BJ (cell line): ENCODE measurements around the gene TMEM128. TPM values are rescaled to one million over a fixed set of nuclear protein-coding genes. Genes with fewer than 3 reads are reported as not detected.
"Not testable (repeated sequence)": the region's sequence is repeated elsewhere in the genome, so short reads cannot be mapped to it uniquely, and the experiment has no call there.

Source experiments
- CTCF ChIA-PET: fragments of 350-600 bp; formaldehyde crosslinking; extraction: SDS; loops from one replicate; lab custom pipeline; 2021; ENCODE audit warnings: antibody characterized with exemption, inconsistent platforms; lab: Yijun Ruan, JAX
- POLR2A ChIA-PET: fragments of 300-600 bp; sonication (Branson Sonifier 250); formaldehyde crosslinking; extraction: SDS; loops from one replicate; lab custom pipeline; 2021; ENCODE audit warnings: antibody characterized with exemption; lab: Charles Lee
- DNase-seq: peaks from one replicate; pipeline ENCODE4 v3.0.0-alpha.2; 2011; ENCODE audit warnings: low read depth
- H3K27me3 ChIP-seq: 2 replicates; pipeline ENCODE4 v1.6.0; 2011; ENCODE audit warnings: low read length; ENCODE audit not compliant: control insufficient read depth, insufficient read depth
- H3K36me3 ChIP-seq: 2 replicates; pipeline ENCODE4 v1.5.1; 2011; ENCODE audit warnings: low read length; ENCODE audit not compliant: control insufficient read depth, insufficient read depth
- H3K4me3 ChIP-seq: 2 replicates; pipeline ENCODE4 v1.5.1; 2011; ENCODE audit warnings: low read depth, mild to moderate bottlenecking, control low read depth, low read length
- polyA plus RNA-seq: library from polyadenylated mRNA; depleted of rRNA; stranded (reverse); fragments of >200 nt; gene quantifications from 2 replicates; pipeline ENCODE4 v1.2.3, GENCODE V29; 2011
- TF ChIP-seq, protein P1 (sequence below): IDR thresholded peaks from 2 replicates; pipeline ENCODE4 v1.5.1; 2011; ENCODE audit warnings: low read depth, mild to moderate bottlenecking, control low read depth, inconsistent platforms, low read length, moderate library complexity; ENCODE audit not compliant: insufficient read depth

The TMEM128 gene
- polyA plus RNA-seq, 1 experiment, result 23.1 TPM

DNA sequence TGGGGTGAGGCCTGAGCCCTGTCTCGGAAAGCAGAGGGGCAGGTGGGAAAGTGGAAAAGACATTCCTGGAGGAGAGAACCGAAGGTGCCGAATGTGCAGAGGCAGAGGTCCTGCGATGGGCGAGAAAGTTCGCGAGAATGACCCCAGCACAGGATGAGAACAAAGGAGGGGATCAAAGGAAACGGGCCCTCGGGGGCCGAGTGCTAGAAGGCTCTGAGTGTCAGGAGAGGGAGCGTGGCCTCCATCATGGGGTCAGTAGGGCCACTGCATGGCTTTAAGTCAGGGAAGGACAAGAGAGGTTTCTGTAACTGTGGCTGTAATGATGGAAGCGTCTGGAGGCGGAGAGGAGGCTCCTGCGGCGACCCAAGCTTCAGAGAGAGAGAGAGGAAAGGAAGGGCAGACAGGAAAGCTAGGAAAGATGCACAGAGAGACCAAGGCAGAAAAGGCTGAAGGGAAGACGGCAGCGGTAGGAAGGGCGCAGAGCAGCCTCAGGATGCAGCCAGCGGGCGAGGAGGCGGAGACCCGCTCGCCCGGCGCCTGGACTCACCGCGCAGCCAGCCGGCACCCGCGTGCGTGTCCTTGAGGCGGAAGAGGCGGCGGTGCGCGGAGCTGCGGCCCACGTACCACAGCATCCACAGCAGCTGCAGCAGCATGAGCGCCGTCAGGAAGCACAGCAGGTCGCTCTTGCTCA, 22.0 kb downstream of the TMEM128 start:
- no peaks in the 10 kb centered on the region for H3K36me3 ChIP-seq
- no peak for DNase-seq
- ChIA-PET CTCF (interaction anchor here (0.8 kb wide), 1 partner anchor 43 kb away, joined by 3 read pairs; no protein-coding TSS in a partner anchor), POLR2A (no interaction called here)
- TF ChIP-seq, protein P1, sequence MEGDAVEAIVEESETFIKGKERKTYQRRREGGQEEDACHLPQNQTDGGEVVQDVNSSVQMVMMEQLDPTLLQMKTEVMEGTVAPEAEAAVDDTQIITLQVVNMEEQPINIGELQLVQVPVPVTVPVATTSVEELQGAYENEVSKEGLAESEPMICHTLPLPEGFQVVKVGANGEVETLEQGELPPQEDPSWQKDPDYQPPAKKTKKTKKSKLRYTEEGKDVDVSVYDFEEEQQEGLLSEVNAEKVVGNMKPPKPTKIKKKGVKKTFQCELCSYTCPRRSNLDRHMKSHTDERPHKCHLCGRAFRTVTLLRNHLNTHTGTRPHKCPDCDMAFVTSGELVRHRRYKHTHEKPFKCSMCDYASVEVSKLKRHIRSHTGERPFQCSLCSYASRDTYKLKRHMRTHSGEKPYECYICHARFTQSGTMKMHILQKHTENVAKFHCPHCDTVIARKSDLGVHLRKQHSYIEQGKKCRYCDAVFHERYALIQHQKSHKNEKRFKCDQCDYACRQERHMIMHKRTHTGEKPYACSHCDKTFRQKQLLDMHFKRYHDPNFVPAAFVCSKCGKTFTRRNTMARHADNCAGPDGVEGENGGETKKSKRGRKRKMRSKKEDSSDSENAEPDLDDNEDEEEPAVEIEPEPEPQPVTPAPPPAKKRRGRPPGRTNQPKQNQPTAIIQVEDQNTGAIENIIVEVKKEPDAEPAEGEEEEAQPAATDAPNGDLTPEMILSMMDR, result no peak
- no peak overlapping the region for H3K4me3 ChIP-seq
- peaks cover 26% of the 10 kb centered on the region for H3K27me3 ChIP-seq

DNA sequence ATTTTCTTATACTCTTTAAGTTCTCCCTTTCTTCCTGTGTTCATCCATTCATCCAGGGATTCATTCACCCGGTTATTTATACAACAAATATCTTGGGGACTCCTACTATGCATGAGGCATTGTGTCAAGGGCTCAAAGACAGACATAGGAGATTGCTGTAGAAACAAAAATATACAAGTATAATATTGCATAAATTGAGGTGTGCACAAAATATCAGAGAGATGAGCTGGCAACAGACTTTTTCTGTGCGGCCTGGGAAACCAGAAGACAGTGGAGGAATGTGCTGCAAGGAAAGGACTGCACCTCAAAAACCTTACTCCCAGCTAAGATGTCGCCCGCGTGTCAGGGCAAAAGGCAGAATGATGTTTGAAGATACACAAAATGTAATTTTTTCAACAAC, 30.9 kb downstream of the TMEM128 start:
- CTCF ChIA-PET, result no interaction called here
- no peak for DNase-seq
- no peaks in the 10 kb centered on the region for H3K27me3 ChIP-seq
- H3K36me3 ChIP-seq, result no peaks in the 10 kb centered on the region
- H3K4me3 ChIP-seq, result no peak overlapping the region
- TF ChIP-seq, protein P1, result no peak
- POLR2A ChIA-PET, result no interaction called here

DNA sequence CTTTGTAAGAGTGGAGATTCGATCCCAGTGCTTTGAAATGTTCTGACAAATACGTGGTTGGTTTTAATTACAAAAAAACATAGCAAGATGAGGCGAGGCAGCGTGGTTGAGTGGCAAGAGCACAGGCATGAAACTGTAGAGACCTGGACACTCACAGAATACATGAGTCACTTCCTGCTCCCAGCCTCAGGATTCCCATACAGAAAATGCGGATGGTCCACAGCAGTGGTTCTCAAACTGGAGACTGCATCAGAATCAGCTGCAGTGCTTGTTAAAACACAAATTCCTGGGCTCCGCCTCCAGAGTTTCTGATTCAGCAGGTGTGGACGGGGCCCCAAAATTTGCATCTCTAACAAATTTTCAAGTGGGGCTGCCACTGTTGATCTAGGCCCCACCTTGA, 31.4 kb downstream of the TMEM128 start:
- peak; percentile 2 for DNase-seq
- TF ChIP-seq, protein P1, result no peak
- ChIA-PET POLR2A (no interaction called here), CTCF (no interaction called here)
- Histone ChIP-seq H3K27me3 (no peaks in the 10 kb centered on the region), H3K36me3 (no peaks in the 10 kb centered on the region), H3K4me3 (no peak overlapping the region)

DNA sequence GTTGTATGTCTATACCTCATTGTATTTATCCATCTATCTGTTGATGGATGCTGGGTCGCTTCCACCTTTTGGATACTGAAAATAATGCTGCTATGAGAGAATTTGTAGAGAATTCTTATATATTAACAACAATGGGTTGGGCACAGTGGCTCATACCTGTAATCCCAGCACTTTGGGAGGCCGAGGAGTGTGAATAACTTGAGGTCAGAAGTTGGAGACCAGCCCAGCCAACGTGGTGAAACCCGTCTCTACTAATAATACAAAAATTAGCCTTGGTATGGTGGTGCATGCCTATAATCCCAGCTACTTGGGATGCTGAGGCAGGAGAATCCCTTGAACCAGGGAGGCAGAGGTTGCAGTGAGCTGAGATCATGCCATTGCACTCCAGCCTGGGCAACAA, 34.3 kb downstream of the TMEM128 start:
- H3K4me3 ChIP-seq, POLR2A ChIA-PET, H3K27me3 ChIP-seq, DNase-seq, CTCF ChIA-PET, H3K36me3 ChIP-seq: not testable (repeated sequence)

DNA sequence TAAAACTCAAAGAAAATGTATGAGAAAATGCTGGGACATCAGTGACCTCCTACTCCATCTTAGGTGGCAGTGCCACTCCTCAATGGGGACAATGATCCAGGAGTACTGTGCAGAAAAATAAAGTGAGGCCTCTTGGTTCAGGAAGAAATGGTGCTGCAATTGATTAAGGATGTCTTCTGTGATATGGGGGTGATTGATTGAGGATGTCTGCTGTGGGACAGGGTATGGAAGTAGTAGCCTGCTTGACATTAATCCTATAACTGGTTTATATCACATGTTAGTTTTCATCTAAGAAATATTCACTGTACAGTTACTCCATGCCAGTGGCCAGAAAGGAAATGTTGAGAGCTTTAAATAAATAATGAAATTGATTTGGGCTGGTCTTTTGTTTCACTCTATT, 41.8 kb downstream of the TMEM128 start:
- Histone ChIP-seq H3K4me3 (no peak overlapping the region), H3K36me3 (no peaks in the 10 kb centered on the region), H3K27me3 (peaks cover 5% of the 10 kb centered on the region; the same call in 1 of the 2 replicates)
- DNase-seq, result no peak
- TF ChIP-seq, protein P1, result no peak
- ChIA-PET CTCF (no interaction called here), POLR2A (no interaction called here)

DNA sequence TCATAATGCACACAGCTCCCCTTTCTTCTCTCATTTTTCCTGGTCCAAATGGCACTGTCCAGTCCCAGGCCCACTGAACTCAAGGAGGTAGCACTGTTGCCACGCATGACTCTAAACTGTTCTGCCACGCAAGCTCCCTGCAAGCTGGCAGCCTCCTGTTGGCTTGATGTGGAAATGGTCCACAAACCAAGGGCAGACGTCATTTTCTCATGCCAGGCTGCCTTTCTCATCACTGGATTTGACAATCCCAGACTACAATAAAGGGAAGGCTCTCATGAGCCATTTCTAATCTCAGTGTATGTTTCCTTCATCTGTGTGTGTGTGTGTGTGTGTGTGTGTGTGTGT, 43.6 kb downstream of the TMEM128 start:
- ChIA-PET CTCF (interaction anchor here (0.7 kb wide), 1 partner anchor 22 kb away, joined by 3 read pairs; no protein-coding TSS in a partner anchor), POLR2A (no interaction called here)
- H3K36me3 ChIP-seq, result no peaks in the 10 kb centered on the region
- H3K27me3 ChIP-seq, result peaks cover 5% of the 10 kb centered on the region; the same call in 1 of the 2 replicates
- TF ChIP-seq, protein P1, result no peak
- no peak overlapping the region for H3K4me3 ChIP-seq
- DNase-seq, result no peak
